Fibroblast of skin of right quadriceps (primary cell): ENCODE results near the gene C22orf23.
"Not testable (repeated sequence)": the region's sequence is repeated elsewhere in the genome, so short reads cannot be mapped to it uniquely, and the experiment has no call there.

ENCODE experiments used
- DNase-seq: peaks from one replicate; pipeline ENCODE4 v3.0.0-alpha.2; 2013

The C22orf23 gene

DNA sequence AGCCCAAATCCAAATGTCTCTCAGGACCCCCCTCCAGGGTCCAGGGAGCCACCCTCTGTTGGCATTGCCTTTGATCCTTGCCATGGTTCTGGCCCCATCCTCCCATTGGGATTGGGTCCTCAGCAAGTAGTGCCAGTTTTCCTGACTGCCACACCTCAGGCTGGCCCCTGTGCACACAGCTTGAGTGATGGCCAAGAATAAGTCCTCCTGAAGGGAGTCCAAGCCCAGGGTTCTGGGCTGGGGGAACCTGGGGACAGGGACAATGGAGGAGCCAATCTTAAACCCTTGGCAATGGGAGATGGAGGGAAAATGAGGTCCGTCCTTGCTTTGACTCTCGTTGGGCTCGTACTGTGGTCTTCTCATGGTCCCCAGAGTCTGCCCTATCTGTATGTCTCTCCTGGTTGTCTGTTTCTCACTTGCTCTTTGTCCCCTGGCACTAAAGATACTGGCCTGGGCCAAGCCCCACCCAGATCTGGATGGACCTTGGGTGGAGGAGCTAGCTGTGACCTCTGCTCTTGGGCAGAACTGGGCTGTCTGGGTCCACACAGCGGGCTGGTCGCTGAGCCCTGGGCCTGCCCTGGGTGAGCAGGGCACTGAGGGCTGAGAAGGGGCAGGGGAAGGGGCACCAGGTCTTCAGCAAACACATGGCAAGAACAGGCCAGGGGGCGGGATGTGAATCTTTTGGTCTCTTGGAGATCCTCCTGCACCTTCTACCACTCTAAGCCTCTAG lies 28.0 kb upstream of the C22orf23 start:
- no peak for DNase-seq

DNA sequence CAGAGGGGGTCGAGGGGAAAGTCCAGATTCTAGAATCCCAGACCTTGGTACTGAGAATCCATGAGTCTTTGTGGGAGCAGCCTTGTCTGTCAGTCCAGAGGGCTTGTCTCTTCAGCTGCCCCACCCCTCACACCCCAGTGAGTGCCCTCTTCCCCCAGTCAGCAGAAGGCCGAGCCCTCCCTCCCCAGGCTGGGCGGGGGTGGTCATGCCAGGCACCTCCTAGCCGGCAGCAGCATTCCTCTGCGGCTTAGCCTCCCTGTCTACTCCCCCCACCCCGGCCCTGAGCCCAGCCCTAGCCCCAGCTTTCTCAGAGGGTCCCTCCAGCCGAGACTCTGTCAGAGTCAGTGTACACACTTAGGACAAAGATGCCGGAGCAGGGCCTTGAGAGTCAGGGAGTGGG lies 26.4 kb upstream of the C22orf23 start:
- DNase-seq: no peak

DNA sequence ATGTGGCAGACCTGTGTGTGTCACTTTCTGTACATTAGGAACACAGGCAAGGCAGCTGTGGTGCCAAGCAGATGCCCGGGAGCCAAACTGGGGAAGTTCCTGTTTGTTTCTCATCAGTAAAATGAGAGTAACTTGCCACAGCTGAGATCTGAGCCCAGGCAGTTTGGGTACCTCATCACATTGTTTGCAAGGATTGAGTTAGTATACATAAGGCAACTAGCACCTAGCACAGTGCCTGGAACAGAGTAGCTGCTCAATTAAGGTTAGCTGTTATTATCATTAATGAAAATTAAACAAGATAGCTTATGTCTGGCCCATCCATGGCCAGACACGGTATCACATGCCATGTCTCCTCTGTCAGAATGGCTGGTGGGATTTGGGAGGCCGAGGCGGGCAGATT lies 23.1 kb upstream of the C22orf23 start:
- DNase-seq: no peak

DNA sequence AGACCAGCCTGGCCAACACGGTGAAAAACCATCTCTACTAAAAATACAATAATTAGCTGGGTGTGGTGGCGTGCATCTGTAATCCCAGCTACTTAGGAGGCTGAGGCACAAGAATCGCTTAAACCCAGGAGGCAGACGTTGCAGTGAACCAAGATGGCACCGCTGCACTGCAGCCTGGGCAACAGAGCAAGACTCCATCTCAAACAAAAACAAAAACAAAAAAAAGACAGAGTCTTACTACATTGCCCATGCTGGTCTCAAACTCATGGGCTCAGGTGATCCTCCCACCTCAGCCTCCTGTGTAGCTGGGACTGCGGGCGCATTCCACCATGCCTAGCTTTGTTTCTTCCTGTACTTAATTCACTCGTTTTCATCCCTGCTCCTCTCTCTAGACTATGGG lies 22.6 kb upstream of the C22orf23 start:
- not testable (repeated sequence) for DNase-seq

DNA sequence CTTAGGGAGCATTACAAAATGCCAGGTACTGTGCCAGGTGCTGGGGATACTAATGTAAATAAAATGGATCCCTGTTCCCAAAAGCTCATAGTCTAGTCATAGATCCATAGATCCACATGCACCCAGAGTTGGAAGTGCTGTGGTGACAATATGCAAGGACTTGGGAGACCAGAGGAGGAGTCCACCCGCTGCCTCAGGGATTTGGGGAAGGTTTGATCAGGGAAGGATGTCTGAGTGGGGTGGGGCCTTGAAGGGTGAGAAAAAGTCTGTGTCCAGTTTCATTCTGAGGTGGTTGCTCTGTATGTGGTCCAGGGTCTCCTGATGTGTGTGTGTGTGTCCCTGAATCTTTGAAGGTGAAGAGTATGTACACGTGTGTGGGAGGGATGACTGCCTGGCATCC lies 21.8 kb upstream of the C22orf23 start:
- DNase-seq: no peak

DNA sequence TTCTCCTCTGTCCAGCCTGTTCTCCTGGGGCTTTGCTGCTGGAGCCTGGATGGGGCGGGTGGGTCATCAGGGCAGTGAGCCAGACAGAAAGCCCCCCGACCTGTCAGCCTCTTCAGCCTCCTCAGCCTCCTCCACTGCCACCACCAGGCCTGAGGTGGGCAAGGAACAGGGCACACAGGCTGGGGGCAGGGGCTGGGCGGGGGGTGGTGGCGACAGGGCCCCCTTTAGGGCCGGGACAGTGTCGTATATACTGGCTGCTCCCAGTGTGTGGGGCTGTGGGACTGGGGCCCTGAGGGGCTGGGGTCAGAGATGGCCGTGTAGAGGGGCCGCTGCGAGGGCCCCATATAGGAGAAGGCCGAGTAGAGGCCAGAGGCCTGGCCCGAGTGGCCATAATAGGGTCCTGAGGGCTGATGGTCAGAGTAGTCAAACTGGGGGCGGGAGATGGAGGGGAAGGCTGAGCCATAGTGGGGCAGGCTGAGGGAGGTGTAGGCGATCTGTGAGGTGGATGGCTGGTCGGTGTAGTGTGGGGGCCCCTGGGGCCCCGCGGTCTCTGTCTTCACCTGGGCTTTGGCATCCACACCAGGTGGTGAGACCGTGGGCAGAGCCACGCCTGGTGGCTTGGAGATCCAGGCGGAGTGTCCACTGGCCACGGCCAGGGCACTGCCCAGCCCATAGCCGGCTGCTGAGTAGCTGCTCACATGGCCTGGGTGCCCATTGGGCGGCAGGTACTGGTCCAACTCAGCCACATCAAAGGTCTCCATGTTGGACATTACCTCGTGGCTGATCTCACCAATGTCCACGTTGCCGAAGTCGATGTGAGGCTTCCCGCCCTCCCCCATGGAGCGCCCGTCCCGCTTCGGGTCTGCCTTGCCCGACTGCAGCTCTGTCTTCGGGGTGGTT lies 20.1 kb upstream of the C22orf23 start:
- no peak for DNase-seq

DNA sequence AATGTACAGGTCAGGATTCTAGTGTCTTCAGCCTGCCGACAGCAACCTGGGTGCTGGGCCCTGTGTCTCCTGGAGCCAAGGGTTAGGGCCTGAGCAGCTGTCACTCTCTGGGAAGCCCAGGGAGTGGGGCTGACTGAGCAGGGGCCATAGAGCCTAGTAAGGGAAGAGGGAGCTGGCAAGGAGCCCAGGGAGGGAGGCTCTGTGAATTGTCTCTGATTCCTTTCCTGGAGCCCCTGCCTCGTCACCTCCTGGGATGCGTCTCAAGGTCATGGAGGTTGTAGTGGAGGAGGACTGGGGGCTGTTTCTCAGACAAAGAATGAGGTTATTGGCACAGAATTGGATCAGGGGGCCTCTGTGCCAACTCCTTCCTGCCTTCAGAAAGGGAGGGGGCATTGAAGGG lies 19.1 kb upstream of the C22orf23 start:
- no peak for DNase-seq

DNA sequence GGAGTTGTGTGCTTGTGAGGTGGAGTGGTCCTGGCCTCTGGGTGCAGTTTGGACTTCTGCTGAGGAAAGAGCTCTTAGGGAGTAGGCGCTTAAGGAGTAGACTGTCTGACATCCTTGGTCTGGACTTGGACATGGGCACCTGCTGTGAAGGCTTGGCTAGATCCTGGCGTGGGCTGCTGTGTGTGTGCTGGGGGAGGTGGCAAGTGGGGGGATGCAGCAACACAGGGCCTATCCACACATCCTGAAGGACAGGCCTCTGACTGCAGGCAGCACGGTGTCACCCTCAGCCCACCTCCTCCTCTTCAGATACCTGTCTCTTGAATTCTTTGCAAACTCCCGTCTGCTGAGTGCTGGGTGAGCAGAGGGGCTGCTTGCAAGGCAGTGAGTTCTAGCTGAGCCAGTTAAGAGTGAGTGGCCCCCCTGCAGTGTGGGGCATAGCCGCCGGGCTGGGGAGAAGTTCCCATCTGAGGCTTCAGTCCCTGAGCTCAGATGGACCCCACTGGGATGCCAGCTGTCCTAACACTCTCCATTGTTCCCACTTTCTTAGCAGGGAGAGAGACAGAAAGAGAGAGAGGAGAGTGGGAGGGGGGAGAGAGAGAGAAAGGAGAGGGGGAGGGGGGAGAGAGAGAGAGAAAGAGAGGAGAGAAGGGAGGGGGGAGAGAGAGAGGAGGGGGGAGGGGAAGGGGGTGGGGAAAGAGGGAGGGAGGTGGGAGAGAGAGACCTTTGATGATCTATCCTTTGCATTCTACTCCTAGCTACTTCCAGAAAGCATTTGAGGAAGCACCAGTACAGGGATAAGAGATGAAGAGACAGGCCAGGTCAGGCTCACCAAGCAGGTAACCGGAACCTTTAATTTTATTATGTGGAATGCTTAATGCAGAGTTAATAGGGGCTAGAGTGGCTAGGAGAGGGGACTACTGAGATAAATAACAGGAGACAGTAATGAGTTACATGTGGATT lies 18.4 kb upstream of the C22orf23 start:
- no peak for DNase-seq

DNA sequence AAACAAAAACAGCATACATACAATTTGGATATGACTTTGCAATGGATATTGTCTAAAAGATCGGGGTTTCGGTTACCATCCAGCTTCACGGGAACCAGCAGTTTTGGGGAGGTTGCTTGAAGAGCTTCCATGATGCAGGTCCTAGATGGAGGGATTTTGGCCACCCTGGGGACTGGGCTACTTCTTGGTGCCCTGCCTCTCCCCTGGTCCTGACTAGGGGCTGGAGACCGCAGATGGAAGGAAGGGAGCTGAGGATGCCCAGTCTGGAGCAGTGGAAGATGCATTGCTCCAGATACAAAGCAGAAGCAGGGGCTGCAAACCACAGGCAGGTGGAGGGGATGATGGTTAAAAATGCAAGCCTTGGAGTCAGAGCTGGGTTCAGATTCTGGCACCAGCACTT lies 17.5 kb upstream of the C22orf23 start:
- no peak for DNase-seq

DNA sequence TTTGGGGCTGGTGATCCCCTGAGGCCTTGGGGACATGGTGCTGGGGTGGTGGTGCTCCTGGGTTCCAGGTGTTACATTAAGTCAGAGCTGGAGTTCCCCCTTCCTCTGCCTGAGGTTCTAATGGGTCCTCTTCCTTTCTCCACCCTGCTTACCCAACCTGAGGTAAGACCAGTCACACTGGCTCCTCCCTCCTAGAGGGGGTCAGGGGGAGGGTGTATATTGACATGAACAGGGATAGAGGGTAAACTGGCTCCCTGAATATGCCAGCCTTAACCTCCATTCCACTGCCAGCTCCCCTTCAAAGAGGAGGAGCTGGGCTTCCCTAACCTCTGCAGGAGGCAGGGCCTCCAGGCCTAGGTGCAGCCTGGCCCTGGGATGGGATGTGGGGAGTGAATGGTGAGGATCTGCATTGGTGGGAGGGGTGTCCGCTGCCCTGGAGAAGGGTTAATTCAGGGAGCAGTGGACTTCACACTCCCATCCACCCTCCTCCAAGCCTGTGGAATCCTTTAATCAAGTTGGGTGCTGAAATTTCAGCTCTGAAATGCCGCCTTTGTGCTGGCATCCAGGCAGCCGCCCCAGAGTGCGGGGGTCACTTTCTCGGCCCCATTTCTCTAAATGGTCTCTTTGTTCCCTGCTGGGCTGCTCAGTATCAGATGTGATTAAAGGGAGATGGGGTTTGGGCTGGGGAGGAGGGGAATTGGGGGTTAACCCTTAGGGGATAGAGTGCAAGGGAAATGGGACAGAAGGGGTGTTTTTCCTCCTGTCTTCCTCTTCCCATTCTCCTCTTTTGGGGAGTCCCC lies 15.3 kb upstream of the C22orf23 start:
- no peak for DNase-seq

DNA sequence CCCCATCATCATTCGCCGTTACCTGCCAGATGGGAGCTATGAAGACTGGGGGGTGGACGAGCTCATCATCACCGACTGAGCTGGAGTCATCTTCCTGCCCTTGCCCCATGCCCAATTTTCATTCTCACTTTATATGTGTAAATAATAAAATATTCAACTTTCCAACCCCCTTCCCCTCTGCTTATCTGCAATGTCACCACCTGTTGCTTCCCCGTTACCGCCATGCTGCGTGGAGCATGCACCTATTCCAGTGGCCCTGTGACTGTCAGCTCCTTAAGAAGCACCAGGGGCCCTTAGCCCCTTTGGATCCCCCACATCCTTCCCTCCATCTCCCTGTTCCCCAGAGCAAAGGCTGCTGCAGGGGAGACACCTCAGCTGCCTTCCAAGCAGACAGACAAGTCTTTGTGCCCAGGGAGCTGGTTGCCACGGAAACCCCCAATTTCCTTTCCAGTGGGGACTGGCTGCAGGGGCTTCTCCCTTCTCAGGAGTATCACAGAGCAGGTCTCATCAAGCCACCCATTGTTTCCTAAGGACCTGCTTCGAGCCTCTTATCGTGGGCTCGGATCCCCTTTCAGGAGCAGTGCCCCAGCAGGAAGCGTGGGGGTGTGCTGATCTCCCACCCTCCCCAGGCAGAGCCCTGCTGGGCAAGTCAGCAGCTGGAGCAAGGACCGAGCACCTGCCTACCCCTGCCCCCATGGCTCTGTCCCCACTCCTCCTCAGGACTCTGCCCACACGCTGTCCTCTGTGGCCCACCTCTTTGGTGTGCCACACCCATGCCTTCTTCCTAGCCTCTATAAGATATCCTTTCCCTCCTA lies 14.4 kb upstream of the C22orf23 start:
- DNase-seq: no peak

DNA sequence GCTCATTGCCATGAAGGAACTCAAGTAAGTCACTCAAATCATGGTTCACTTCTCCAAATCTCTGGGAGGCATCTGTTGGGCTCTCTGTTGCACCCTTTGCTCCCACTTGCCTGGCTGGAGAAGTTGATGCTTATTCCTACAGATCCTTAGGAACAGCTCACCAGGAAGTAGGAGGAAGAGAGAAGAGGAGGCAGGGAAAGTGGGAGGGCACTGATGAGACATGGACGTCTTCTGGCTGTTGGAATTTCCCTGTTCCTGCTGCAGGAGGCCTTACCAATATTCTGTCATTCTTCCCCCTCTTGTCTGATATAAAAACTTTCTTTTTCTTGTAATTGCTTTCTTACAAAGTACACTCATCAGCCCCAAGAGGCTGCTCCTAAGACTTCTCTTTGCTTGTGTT lies 13.7 kb upstream of the C22orf23 start:
- DNase-seq: no peak

DNA sequence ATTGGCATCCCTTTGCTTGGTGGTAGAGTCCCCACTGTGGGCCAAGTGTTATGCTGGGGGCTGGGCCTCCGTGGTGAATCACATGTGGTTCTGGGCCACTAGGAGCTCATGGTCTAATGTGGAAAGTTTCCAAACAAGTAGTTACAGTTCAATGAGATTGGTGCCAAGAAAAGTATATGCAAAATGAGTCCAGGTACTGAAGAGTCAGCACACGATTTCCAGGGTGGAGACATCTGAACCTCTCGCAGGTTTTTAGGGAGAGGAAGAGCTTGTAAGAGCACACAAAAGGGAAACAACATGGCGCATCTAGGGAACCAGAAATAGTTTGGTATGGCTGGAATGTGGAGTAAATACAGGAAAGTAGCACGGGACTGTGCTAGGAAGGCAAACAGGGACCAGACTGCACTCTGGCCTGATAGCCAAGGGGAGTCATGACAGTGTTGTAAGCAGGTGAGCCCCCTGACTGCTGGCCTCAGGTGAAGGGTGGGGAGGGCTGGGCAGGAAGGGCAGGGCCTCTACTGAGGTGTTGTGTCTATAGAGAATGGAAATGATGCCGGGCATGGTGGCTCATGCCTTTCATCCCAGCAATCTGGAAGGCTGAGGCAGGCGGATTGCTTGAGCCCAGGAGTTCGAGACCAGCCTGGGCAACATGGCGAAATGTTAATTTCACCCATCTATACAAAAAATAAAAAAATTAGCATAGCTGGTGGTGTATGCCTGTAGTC lies 12.7 kb upstream of the C22orf23 start:
- DNase-seq: peak; percentile 9

DNA sequence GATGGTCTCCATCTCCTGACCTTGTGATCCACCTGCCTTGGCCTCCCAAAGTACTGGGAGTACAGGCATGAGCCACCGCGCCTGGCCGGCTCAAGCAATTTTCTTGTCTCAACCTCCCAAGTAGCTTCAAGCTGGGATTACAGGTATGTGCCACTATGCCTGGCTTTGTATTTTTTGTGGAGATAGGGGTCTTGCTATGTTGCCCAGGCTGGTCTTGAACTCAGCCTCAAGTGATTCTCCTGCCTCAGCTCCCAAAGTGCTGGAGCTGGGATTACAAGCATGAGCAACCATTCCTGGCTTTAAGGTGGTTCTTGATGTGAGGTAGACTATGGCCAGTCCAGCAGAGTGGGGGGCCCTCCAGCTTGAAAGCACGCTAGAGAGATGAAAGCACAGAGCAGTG lies 7.7 kb upstream of the C22orf23 start:
- no peak for DNase-seq

DNA sequence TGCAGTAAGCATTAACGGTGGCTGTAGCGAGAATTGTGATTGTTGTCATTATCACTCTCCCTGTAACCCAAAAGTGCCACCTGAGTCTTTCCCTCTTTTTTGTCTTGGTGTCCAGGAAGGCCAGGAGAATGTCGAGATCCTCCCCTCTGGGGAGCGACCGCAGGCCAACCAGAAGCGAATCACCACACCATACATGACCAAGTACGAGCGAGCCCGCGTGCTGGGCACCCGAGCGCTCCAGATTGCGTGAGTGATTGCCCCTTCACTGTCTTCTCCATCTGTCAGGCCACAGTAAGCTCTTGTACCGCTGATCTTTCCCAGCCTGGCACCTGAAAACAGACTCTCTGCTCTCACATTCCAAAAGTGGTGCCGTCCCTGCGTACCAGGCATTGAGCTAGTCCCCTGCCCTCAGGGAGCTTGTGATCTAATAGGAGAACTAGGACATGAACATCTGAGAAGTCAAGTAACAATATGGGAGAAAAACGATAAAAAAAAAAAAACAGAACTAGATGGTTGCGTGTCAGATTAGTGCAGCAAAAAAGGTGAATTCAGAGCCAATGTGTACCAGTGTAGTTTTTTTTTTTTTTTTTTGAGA lies 5.9 kb upstream of the C22orf23 start:
- no peak for DNase-seq

DNA sequence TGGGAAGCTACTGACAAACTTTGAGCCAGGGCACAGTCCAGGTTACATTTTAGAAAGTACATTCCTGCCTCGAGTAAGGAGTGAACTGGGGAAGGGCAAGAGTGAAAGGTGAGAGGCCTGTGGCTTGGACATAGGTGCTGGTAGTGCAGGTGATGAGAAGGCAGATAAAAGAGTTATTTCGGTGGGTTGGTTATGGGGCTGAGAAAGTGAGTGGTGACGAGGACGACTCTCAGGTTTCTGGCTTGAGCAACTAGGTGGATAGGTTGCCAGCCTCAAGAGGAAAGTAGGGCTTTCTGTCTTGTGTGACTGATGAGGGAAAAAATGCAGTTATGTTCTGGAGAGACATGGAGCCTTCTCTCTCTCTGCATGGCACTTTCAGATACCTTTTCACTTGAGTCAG lies 3.8 kb upstream of the C22orf23 start:
- no peak for DNase-seq

DNA sequence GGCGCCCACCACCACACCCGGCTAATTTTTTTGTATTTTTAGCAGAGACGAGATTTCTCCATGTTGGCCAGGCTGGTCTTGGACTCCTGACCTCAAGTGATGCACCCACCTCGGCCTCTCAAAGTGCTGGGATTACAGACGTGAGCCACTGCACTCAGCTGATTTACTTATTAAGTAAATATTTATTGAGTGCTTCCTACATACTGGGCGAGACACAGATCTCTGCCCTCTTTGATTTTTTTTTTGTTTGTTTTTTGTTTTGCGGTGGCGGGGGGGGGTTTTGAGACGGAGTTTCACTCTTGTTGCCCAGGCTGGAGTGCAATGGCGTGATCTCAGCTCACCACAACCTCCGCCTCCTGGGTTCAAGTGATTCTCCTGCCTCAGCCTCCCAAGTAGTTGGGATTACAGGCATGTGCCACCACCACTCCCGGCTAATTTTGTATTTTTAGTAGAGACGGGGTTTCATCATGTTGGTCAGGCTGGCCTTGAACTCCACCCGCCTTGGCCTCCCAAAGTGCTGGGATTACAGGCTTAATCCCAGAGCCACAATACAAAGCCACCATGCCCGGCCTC lies 2.5 kb upstream of the C22orf23 start:
- not testable (repeated sequence) for DNase-seq

DNA sequence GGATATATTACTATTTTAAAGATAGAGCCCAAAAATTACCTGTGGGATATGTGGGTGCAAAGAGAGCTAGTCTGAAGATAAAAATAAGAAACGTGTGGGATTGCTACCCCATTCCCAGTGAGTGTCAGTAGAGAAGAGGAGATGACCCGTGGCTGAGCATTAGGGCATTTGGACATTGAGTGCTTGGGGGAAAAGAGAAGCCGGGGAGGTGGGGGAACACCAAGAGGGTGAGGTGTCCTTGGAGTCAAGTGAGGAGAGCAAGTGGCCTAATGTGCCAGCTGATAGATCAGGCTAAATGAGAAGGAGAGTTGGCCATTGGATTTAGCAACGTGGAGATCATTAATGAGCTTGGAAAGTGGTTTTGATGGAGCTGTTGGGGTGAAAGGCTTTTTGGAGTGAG lies 1.3 kb upstream of the C22orf23 start:
- no peak for DNase-seq

DNA sequence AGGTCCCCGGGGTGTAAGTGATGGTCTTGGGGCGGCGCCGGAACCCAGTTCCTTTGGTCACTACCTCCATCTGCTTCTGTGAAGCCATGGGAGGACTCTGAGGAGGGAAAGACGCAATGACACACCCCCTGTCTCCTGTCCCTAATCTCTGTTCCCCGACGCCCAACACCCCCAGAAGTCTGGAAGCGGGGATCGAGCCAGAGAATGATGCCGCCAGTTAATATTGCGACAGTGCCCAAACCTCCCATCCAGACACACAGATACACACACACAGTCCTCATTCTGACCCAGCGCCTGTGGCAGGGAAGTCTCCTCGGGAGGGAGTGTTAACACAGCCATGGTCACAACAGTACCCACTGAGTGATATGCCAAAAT lies 352 bp downstream of the C22orf23 start:
- no peak for DNase-seq

DNA sequence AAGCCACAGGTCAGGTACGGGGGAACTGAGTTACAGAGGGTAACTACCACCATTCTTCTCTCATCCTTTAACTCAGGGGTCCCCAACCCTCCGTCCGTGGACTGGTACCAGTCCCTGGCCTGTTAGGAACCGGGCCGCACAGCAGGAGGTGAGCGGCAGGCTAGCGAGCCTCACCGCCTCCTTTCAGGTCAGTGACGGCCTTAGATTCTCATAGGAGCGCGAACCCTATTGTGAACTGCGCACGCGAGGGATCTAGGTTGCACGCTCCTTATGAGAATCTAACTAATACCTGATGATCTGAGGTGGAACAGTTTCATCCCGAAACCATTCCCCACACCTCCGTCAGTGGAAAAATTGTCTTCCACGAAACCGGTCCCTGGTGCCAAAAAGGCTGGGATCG lies 772 bp downstream of the C22orf23 start:
- not testable (repeated sequence) for DNase-seq
